ENCODE measurements around the gene DAP. TPM values are rescaled to one million over a fixed set of nuclear protein-coding genes. Genes with fewer than 3 reads are reported as not detected.

The DAP gene
- polyA plus RNA-seq, 1 donor (not counting 4 experiments of a cell fraction or from before 2014, with no cell fraction given): 30.4 TPM

DNA sequence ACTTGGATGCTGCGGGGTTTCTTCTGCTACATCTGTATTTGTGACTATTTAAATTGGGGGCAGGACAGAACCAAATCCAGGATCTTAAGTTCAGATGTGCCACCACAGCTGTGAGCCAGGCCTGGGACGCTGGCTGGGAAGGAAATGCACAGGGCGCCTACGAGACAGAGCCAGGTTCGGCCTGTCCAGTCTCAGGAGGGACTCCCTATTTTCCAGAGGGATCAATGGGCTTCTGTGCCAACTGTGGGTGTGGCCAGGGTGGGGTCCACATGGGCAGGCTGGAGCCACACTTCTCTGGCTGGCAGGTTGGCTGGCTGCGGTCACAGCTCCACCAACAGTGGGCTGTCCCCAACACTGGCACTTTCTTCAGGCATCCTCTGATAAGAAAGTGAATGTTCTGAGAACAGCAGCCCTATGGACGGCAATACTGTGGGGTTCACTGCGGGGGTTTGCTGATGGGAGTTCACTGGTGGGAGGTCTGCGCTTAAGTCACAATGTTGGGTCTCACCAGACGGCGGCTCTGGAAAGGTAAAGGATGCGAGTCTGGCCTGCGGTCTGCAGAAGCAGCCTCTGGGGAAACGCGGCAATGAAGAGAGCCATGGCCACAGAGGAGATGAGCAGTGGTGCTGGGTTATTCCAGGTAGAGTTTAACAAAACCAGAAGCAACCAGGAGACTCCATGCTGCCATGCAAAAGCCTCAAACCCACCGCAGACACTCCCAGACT, 78.1 kb downstream of the DAP start:
- Histone ChIP-seq H2AFZ (ENCODE audit: control insufficient read depth, low read length) (no peak overlapping the region), H3K4me2 (ENCODE audit: control insufficient read depth, extremely low read depth, insufficient read depth, low read depth, low read length) (no peak overlapping the region), H3K36me3 (ENCODE audit: control insufficient read depth in 2 of 2, extremely low read depth in 1 of 2, insufficient read depth in 2 of 2, low read length in 2 of 2) (peaks cover 7 to 34% of the 10 kb centered on the region in 2 experiments), H4K20me1 (ENCODE audit: control insufficient read depth, extremely low read depth, insufficient read depth, low read length) (peaks cover 3% of the 10 kb centered on the region), H3K9me1 (ENCODE audit: control insufficient read depth, extremely low read depth, insufficient read depth, low read length) (no peaks in the 10 kb centered on the region), H3K27ac (ENCODE audit: control insufficient read depth, insufficient read depth, low read length) (no peak overlapping the region), H3K4me1 (ENCODE audit: control insufficient read depth, extremely low read depth, insufficient read depth, low read length) (peaks cover 11% of the 10 kb centered on the region), H3K27me3 (ENCODE audit: control insufficient read depth, extremely low read depth, insufficient read depth, low read length) (no peaks in the 10 kb centered on the region), H3K9ac (ENCODE audit: control insufficient read depth, extremely low read depth, insufficient read depth, low read length) (no peak overlapping the region), H3K4me3 (ENCODE audit: control insufficient read depth in 2 of 3, extremely low read depth in 1 of 3, insufficient read depth in 2 of 3, low read depth in 1 of 3, low read length in 3 of 3) (no peak overlapping the region), H3K9me3 (ENCODE audit: control insufficient read depth, low read depth, low read length) (no peaks in the 10 kb centered on the region), H3K79me2 (ENCODE audit: control insufficient read depth, insufficient read depth, low read length) (peaks cover 3% of the 10 kb centered on the region)
- dilution Hi-C loops (cut with MboI; ENCODE audit: extremely low pct_ligation_motif_present, low sequenced_read_pairs): no loop called here
- DNase-seq (ENCODE audit: low read depth, low spot score) (no peak), FAIRE-seq (no peak)
- TF ChIP-seq EZH2 (IDR thresholded peaks at IDR 0.05; ENCODE audit: low read length) (no peak), CTCF (optimal IDR thresholded peaks at IDR 0.05 in 1 of 3, IDR thresholded peaks at IDR 0.05 in 1 of 3, conservative IDR thresholded peaks at IDR 0.05 in 1 of 3; ENCODE audit: extremely low read depth in 1 of 3, insufficient read depth in 2 of 3, low read length in 3 of 3) (no peak)

DNA sequence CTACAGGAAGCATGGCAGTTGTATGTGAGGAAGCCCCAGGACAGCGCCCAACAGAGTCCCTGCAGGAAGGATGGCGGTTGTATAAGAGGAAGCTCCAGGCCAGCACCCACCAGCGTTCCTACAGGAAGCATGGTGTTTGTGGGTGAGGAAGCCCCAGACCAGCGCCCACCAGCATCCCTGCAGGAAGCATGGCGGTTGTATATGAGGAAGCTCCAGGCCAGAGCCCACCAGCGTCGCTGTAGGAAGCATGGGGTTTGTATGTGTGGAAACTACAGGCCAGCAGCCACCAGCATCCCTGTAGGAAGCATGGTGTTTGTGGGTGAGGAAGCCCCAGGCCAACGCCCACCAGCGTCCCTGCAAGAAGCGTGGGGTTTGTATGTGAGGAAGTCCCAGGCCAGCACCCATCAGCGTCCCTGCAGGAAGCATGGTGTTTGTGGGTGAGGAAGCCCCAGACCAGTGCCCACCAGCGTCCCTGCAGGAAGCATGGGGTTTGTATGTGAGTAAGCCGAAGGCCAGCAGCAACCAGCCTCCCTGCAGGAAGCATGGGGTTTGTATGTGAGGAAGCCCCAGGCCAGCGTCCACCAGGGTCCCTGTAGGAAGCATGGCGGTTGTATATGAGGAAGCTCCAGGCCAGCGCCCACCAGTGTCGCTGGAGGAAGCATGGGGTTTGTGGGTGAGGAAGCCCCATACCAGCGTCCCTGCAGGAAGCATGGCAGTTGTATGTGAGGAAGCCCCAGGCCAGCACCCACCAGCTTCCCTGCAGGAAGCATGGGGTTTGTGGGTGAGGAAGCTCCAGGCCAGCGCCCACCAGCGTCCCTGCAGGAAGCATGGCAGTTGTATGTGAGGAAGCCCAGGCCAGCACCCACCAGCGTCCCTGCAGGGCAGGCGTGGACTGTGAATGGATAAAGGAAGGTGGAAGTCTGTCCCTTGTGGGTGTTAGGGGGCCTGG, 79.0 kb downstream of the DAP start:
- Histone ChIP-seq H3K9ac (ENCODE audit: control insufficient read depth, extremely low read depth, insufficient read depth, low read length) (no peak overlapping the region), H3K9me3 (ENCODE audit: control insufficient read depth, low read depth, low read length) (no peaks in the 10 kb centered on the region), H3K4me3 (ENCODE audit: control insufficient read depth in 2 of 3, extremely low read depth in 1 of 3, insufficient read depth in 2 of 3, low read depth in 1 of 3, low read length in 3 of 3) (no peak overlapping the region), H3K27me3 (ENCODE audit: control insufficient read depth, extremely low read depth, insufficient read depth, low read length) (no peaks in the 10 kb centered on the region), H3K9me1 (ENCODE audit: control insufficient read depth, extremely low read depth, insufficient read depth, low read length) (no peaks in the 10 kb centered on the region), H2AFZ (ENCODE audit: control insufficient read depth, low read length) (no peak overlapping the region), H4K20me1 (ENCODE audit: control insufficient read depth, extremely low read depth, insufficient read depth, low read length) (peaks cover 3% of the 10 kb centered on the region), H3K4me1 (ENCODE audit: control insufficient read depth, extremely low read depth, insufficient read depth, low read length) (peaks cover 11% of the 10 kb centered on the region), H3K4me2 (ENCODE audit: control insufficient read depth, extremely low read depth, insufficient read depth, low read depth, low read length) (no peak overlapping the region), H3K27ac (ENCODE audit: control insufficient read depth, insufficient read depth, low read length) (no peak overlapping the region), H3K36me3 (ENCODE audit: control insufficient read depth in 2 of 2, extremely low read depth in 1 of 2, insufficient read depth in 2 of 2, low read length in 2 of 2) (peaks cover 10 to 34% of the 10 kb centered on the region in 2 experiments), H3K79me2 (ENCODE audit: control insufficient read depth, insufficient read depth, low read length) (peaks cover 3% of the 10 kb centered on the region)
- dilution Hi-C loops (cut with MboI; ENCODE audit: extremely low pct_ligation_motif_present, low sequenced_read_pairs): no loop called here
- TF ChIP-seq EZH2 (IDR thresholded peaks at IDR 0.05; ENCODE audit: low read length) (no peak), CTCF (optimal IDR thresholded peaks at IDR 0.05 in 1 of 3, IDR thresholded peaks at IDR 0.05 in 1 of 3, conservative IDR thresholded peaks at IDR 0.05 in 1 of 3; ENCODE audit: extremely low read depth in 1 of 3, insufficient read depth in 2 of 3, low read length in 3 of 3) (no peak)
- FAIRE-seq (no peak), DNase-seq (ENCODE audit: low read depth, low spot score) (no peak)

Data from keratinocyte (primary cell).